HTERT RPE-1 (cell line): ENCODE data around the gene HOXC12.

ENCODE experiments used
- in situ Hi-C: fragments of 300-500 bp; cut with MboI; formaldehyde crosslinking; loops from 4 replicates; pipeline ENCODE4 v1.14.3; 2020; ENCODE audit warnings: low sequenced_read_pairs

The HOXC12 gene

DNA sequence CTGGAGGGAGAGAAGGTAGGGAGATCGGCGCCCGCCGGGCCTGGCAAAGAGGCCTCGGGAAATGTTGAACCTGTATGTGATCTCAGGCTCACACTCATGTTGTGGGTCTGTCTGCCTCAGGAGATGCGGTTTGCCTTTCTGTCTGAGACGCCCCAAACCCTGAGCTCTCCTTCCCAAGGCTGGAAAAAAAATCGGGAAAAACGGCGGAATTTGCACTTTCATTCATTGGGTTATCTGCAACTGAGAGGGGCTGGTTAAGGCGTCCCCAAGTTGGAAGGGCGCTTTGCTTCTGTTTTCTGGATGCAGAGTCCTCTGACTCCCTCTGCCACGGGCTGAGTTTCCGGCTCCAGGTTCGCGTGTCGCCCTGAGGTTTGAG is 40.3 kb downstream of the HOXC12 start:
- in situ Hi-C loops = no loop called here

DNA sequence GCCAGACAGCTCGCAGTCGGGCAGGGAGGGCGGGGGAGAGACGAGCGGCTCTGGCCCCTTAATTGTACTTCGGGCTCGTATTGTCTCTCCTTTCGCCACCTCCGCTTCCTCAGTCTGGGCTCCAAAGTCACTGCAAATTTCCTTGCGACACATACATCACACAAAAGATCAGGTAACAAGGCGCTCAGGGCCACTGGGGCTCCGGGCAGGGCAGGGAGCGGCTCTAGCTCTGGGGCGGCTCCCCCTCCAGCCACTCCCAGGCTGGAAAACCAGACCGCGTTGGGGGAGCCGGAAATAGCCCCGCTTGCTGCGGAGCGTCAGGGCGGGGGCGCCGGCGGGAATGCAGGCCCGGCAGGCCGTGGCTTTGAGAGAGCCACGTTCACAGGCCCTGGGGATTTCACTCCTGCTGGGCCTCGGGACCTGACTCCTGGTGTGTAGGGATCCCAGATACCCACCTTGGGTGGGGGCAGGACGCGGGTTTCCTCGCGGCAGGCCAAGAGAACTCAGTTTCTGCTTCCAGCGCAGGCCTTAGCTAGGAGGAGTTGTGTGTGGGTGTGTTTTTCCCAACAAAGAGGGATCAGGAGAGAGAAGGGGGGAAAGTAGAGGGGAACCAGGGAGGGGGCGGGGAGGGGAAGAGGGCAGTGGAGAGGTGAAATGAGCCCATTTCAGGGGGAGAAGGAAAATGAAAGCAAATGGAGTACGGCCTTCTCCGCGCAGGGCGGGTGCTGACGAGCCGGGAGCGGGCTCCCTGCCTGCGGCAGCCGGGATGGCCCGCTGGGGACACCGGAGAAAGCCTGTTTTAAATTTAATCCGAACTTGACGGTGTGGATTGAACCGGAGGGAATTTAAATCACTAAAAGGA is 40.9 kb downstream of the HOXC12 start:
- in situ Hi-C loops = no loop called here

DNA sequence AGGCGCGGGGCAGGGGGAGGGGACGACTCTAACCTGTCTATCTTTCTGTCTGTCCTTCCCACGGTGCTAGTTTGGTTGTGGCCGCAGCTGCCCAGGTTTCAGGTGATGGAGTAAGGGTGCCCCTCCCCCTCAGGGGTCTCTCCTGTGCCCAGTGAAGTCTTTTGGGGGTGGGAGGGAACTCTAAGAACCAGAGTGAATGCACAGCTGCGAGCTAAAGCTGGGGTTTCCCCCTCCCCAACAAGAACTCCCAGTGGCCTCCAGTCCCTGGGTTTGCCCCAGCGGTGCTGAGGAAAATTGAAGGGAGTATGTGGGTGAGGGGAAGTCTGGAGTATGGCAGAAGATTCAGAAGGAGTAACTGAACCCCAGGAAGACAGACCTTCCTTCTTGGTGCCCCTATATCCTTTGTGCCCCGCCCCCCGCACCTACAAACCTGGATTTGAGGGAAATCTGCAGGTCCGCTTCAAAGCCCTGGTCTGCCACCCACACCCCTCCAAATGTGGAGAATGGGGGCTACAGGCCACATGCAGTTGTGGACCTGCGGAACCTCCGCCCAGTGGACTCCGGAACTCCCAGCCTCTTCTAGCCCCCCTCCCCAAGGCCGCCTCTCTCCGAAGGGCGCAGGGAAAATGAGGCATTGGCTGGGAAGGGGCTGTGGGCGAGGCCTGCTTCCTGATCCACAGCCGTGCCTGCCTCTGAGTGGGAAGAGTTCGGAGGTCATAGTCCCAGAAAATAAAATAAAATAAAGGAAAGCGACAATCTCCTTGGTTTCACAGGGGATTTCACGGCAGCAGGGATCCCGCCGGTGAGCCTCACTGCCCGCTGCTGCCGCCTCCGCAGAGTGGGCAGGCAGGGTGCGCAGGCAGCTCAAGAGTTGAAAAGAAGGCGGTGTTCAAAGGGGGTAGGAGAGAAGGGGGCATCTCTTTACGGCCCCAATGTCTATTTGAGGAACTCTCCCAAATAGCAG is 41.8 kb downstream of the HOXC12 start:
- in situ Hi-C loops = no loop called here

DNA sequence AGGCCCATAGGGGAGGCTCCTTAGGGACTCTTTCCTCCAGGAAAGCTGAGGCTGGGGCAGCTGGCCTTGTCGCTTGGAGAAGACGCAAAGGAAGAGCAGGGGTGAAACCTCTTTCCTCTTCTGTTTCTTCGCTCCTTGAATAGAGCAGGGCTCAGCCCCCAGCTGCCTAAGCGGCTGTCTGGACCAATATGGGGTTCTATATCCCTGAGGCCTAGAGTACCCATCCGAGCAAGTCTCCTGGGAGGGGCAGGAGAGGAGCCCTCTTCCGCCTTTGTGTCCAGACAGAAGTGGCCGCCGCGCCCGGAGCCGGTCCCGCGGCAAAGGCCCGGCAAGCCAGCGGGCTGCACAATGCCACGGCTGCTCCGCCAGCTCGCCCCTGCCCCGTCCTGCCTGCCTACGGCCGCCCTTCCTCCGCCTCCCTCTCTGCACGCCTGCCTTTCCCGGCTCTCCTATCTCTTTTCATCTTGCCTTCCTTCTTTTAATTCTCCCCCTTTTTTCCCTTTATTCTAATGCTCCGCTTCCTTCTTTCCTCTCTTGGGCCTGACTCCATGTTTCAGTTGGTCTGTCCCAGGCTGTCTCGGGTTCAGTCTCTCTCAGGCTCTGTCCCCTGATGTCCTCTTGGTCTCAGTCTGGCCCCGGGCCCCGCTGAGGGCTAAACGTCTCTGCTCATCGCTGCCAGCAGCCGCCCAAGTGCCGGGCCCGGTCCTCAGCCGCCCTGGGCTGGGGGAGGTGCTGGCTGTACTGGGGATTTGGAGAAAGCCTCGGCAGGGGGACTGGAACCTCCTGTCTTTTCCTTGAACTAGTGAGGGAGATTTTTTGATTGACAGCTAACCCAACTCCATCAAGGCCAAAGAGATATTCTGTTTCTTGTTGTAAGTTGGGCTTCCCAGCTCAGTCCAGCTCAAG is 42.8 kb downstream of the HOXC12 start:
- in situ Hi-C loops = no loop called here

DNA sequence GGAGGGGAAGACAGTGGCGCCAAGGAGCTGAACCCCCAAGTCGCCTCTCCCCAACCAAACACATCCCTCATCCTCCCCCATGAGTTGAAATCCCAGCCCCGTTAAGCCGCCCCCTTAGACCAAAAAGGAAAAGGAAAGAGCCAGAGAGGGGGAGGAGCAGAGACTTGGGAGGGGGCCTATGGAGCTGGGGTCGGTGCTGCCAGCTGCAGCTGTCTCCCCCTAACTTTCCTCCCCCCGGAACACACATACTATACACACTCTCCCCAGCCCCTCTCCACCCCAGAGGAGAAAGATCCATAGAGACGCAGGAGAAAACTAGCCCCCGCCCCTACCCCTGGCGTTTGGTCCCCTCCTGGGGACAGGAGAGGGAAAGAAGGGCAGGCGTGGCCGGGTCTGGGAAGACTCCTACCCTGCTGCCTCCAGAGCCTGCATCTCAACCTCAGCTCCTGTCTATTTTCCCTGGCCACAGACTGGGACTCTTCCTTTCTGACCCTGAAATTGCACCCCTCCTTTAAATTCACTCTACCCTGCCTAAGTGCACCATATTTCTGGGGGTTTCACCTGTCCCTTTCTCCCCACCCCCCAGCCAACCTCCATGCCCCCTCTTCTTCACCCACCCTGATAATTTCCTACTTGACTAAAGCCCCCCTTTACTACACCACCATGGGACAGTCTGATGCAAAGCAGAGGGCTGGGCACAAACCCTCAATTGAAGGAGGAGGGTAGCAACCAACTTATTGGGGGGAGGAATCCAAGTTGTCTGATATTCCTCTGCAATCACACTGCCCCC is 43.6 kb downstream of the HOXC12 start:
- in situ Hi-C loops = no loop called here

DNA sequence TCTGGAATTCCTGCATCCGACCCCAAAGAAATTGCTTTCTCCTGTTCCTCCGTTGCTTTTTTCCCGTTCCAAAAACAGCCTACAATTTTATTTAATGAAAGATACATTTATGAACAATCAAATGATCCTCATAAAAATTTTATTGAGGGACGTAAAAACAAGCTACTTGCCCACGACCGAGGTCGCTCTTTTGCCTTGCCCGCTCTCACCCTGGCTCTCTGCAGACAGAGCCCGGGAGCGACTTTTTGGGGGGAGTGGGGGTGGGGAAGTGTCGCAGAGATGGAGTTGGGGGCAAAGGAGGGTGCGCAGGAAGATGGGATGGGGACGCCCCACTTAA is 44.2 kb downstream of the HOXC12 start:
- in situ Hi-C loops = no loop called here

DNA sequence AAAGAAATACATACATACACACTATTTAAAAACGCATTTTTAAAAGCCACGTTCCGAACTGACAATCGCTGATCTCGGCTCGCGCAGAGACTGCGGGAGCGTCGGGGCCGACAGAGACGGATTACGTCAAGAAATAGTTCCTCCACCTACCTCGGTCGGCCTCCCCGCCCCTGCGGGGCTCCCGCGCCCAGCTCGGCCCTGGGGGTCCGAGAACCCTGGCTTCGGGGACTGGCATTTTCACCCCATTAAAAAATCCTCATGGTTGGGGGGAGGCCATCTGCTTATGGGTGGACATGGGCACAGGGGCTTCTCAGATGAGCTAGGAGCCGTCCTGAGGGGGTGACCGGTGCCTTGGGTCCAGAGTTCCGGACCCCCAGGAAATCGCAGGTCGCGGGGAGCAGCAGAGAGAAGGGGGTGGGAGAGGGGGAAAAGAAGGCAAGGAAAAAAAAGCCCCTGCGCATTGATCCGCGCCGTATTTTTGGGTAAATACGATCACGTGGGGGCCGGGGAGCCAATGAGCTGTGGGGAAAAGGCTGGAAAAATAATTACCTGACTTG is 44.9 kb downstream of the HOXC12 start:
- in situ Hi-C loops = loop anchor here (25.0 kb wide), 1 partner anchor 213 kb away; no protein-coding TSS in a partner anchor

DNA sequence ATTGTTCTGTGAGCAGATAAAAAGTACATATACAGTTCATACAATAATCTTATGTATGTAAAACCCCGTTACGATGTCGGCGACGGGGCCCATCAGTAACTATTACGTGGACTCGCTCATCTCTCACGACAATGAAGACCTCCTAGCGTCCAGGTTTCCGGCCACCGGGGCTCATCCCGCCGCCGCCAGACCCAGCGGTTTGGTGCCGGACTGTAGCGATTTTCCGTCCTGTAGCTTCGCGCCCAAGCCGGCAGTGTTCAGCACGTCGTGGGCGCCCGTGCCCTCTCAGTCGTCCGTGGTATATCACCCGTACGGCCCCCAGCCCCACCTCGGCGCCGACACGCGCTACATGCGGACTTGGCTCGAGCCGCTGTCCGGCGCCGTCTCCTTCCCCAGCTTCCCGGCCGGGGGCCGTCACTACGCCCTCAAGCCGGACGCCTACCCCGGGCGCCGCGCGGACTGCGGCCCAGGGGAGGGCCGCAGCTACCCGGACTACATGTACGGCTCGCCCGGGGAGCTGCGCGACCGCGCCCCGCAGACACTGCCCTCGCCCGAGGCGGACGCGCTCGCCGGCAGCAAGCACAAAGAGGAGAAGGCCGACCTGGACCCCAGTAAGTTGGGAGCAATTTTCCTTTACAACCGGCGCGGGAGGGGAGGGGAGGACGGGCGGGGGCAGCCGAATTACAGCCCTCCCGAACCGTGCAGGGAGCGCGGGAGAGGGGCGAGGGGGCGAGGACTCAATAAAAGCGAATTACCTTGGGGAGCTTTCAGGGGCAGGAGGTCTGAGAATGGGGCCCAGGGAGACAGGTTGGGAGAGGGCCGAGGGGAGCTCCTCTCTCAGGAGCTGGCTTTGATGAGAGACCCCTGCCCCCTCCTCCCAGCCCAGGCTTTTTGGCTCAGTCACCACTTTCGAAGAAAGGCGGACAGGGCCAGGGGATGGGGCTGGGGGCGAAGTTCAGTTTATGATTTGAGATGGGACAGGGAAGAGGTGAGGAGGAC is 45.7 kb downstream of the HOXC12 start, which contains the start of gene HOXC9:
TSS of gene HOXC9 (plus strand) at position 46 of the 999 bp plus-strand sequence. CDS start at position 74, 28 bp downstream.
- in situ Hi-C loops = loop anchor here (25.0 kb wide), 1 partner anchor 212 kb away; no protein-coding TSS in a partner anchor

DNA sequence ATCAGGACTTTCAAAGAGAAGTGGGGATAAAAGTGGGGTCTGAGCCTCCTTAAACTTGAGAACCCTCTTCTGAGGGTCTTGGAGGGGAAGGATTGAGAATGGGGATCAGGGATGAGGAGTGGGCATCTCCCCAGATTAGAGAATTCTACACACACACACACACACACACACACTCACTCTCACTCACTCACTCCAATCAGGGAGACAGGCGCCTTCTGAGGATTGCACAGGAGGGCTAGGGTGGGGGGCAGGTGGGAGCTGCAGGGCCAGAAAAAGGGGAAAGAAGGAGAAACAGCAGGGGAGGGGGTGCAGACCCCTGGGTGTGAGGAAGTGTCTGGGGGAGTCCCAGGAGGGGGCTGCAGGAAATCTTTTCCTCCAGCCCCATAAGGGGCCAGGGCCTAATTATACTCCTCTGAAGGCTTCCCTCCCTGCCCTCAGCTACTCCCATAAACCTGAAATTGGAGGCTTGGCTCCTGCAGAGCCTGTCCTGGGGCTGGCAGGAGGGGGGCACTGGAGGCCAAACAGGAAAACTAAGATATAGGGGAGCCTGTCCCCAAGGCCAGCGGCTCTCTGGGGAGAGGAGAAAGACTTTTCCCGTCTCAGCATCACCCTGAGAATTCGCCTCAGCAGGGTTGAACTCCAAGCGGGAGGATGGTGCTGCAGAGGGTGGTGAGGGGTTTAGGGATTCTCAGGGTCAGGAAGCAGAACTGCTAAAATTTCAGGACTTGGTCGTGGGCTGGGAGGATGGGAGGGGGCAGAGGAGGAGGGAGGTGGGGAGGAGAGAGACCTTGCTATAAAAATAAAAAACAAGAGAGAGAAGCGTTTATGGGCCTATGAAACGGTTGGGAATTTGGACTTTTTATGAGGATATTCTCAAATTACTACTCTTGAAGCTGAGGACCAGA is 46.8 kb downstream of the HOXC12 start:
- in situ Hi-C loops = loop anchor here (25.0 kb wide), 1 partner anchor 211 kb away; no protein-coding TSS in a partner anchor

DNA sequence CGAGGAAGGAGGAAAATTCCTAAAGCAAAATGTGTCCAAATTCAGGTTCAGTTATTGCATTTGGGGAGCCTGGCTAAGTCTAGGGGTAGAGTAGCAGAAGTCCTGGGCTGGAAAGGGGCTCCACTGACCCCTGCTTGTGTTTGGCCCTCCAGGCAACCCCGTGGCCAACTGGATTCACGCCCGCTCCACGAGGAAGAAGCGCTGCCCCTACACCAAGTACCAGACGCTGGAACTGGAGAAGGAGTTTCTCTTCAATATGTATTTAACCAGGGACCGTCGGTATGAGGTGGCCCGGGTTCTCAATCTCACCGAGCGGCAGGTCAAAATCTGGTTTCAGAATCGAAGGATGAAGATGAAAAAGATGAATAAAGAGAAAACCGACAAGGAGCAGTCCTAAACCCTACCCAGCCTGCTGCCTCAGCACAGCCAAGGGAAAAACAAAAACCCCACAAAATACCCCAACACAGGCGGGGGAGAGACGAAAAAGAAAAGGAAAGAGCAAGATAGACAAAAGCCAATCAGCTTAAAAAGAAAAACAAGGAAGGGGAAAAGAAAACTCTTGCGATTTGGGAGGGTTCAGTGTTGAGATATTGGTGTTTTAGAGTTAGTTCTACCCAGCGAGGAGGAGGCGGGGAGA is 47.7 kb downstream of the HOXC12 start:
- in situ Hi-C loops = loop anchor here (25.0 kb wide), 1 partner anchor 210 kb away; no protein-coding TSS in a partner anchor

DNA sequence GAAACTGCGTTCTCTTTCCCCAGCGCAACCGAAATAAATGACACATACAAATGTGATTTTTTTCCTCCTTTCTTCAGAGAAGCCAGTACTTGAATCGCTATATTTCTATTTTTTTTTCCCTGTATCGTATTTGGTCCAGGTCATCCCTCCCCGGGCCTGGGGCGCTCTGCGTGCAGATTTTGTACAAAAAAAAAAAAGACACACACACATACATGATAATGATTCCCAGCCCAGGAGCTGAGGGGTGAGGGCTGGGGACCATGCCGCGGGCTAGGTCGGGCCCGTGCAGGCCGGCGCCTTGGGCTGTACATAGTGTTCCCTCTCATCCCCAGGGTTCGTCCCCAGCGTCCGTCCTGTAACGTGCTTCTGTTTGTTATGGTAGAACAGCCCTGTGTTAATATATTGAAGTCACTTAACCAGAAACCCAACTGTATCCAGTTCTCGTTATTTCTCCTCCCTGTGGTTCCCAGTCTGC is 48.2 kb downstream of the HOXC12 start:
- in situ Hi-C loops = loop anchor here (25.0 kb wide), 1 partner anchor 209 kb away; no protein-coding TSS in a partner anchor

DNA sequence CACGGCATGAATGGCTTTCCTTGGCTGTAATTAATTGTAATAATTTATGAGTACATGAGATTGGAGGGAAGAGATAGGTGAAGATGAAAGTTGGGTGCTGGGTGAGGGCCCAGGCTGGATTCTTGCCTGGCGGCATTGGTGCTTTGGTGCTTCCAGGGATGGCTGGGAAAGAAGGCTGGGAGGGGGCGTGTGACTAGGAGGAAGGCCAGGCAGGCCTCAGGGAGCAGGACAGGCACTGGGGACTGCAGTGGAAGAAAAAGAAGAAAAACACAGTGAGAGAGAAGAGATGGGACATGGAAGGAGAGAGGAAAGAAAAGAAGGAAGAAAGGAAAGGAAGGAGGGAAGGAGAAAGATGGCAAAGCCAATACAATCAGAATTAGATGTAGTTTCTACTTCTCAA is 48.9 kb downstream of the HOXC12 start:
- in situ Hi-C loops = loop anchor here (25.0 kb wide), 1 partner anchor 209 kb away; no protein-coding TSS in a partner anchor

DNA sequence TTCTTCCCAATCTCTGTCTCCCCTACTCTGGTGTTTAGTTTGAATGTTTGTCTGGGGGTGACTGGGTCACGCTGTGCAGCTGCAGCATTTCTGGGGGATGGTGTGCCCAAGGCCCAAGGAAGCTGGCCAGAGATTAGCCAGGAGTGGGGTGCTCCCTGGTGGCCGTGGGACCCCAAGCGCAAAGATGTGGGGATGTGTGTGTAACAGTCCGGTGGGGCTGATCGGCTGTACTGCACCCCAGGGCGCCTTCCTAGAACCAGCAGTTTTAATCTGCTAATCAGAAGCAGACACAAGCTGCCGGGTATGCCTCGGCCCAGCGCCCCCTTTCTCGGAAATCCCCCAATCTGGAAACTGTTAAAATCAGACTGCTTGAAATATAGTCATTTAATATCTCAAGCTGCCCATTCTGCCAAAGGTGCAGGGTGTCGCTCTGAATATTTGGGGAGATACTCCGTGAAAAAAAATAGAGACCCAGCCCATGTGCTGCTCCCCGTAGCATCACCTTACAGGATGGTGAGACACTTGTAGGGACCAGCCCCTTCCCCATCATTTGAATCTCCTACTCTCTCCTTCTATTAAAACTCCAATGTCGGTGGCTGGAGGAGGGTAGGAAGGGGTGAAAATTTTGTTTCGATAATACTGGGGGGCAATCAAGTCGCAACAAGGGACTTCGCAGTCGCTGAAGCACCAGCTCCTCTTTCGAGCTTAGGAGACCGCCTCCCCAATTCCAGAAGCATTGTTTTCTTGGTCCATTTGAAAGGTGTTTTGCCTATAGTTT is 49.5 kb downstream of the HOXC12 start:
- in situ Hi-C loops = loop anchor here (25.0 kb wide), 1 partner anchor 208 kb away; no protein-coding TSS in a partner anchor

DNA sequence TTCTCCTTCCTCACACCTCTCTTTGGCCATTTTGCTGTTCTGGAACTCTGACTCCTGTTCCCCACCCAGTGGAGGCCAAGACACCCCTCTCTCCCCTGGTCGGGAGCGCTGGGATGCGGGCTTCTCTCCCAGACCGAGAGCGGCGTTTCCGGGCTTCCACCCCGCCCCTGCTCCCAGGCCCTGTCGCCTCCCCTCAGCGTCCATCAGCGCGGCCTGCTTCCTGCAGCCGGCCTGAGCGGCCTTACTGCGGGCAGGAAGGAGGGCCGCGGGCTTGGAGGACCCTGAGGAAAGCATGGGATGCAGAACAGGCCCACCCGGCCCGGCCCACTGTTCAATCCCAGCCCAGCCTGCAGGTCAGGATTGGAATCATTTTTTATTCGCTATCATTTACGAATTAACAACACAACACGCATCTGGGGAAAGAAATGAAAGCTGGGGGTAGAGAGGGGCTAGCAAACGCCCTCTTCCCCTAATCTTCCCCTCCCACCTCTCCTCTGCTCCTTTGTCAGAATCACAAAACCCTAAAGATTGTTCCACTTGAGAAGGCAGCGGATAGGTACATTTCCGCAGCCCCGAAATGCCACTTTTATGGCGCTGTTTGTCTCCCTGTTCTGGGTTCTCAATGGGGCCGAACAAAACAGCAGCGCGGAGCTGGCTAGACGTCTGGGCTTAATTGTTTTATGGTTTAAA is 50.3 kb downstream of the HOXC12 start:
- in situ Hi-C loops = loop anchor here (25.0 kb wide), 1 partner anchor 207 kb away; no protein-coding TSS in a partner anchor

DNA sequence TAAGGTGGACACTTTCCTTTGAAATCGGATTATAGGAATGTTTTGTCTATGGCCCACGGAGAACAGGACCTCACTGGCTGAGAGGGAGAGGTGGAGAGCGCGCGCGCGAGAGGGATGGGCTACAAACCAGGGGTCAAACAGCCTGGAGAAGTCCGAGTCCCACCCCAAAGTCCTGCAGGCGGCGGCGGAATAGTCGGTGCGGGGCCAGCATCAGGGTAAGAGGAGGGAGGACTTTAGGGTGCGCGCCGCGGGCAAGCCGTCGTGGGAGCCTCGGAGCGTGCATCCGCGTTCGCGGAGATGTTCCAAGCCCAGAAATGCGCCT is 50.8 kb downstream of the HOXC12 start:
- in situ Hi-C loops = loop anchor here (25.0 kb wide), 1 partner anchor 207 kb away; no protein-coding TSS in a partner anchor
